Neutrophil (primary cell): ENCODE results near the gene BACH2.

ENCODE experiments used
- H3K27ac ChIP-seq: fragments of 200-600 bp; sonication (generic); 2 replicates; pipeline ENCODE4 v1.5.1; 2016; ENCODE audit warnings: mild to moderate bottlenecking, moderate library complexity
- H3K27me3 ChIP-seq: fragments of 200-600 bp; sonication (generic); 2 replicates; pipeline ENCODE4 v1.6.0; 2016; ENCODE audit warnings: mild to moderate bottlenecking
- H3K36me3 ChIP-seq: fragments of 200-600 bp; sonication (generic); 2 replicates; pipeline ENCODE4 v1.5.1; 2017
- H3K4me1 ChIP-seq, 2 experiments: fragments of 200-600 bp in 1 of 2; sonication (generic) in 1 of 2; 1 replicate in 1 of 2; 2 replicates in 1 of 2; pipeline versions ENCODE4 v1.5.1 to v1.6.1; 2013 to 2016; ENCODE audit warnings: low read depth in 1 of 2, low read length in 1 of 2, mild to moderate bottlenecking in 1 of 2, moderate library complexity in 1 of 2; ENCODE audit not compliant: control insufficient read depth in 1 of 2, insufficient read depth in 1 of 2
- H3K4me3 ChIP-seq, 2 experiments: fragments of 200-600 bp in 1 of 2; sonication (generic) in 1 of 2; 1 replicate in 1 of 2; 2 replicates in 1 of 2; pipeline ENCODE4 v1.5.1; 2013 to 2016; ENCODE audit warnings: low read depth in 1 of 2, low read length in 1 of 2, mild to moderate bottlenecking in 1 of 2, moderate library complexity in 1 of 2
- H3K9me3 ChIP-seq: fragments of 200-600 bp; sonication (generic); 2 replicates; pipeline ENCODE4 v1.5.1; 2016
- CTCF ChIP-seq: fragments of 200-600 bp; sonication (generic); IDR thresholded peaks from 2 replicates; pipeline ENCODE4 v1.5.1; 2016; ENCODE audit warnings: antibody characterized with exemption

The BACH2 gene

DNA sequence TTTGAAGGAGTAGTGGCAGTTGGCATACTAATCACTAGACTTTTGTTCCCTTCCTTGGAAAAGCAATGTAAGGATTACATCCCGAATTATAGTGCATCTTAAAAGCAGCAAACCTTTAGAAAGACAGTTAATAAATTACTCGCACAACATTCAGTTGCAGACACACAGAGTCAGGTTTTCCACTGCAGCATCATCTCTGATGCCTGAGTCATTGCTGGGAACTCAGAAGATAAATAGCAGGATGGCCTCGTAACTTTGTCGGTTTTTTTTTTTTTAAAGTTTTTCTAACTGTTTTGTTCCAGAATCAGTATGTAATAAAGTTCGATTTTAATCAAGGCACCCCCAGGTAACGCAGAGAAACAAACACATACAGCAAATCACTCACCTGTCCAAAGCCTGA lies 368.0 kb downstream of the BACH2 start:
- H3K27ac ChIP-seq, result no peak overlapping the region
- no peak for TF ChIP-seq CTCF
- H3K4me3 ChIP-seq, result no peak overlapping the region

DNA sequence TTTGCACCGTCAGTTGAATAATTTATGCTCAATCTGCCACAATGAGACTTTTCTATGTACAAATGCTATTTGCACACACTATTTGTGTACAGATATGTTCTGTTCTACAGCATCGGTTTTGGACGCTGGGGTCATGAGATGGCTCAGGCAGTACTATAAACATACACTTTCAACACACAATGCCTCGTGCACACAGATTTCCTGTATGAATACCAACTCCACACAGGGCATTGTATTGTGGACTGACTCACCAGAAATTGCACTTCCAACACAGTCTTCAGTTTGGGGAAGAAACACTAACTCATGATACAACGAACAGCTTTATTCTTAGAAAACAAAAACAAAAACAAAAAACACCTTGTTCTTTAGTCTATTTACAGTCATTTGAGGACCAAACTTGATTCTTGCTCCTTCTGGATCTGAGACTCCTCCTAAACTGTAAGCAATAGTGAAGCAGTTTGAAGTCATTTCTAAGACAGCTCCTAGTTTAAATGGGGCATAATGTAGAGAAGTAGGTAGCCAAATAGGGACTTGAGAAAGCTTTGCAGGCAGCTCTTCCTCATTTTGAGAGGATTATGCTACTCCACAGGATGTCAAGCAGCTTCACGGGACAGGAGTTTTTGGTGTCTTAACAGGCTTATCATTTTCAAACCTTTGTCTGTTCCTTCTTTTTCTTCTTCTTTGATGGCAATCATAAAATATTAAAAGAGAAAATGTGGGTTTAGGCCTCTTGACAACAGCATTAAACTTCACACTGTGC lies 368.7 kb downstream of the BACH2 start:
- no peak for TF ChIP-seq CTCF
- Histone ChIP-seq H3K9me3 (no peaks in the 10 kb centered on the region), H3K4me1 (peaks cover 0 to 4% of the 10 kb centered on the region in 2 experiments), H3K27ac (no peak overlapping the region), H3K36me3 (no peaks in the 10 kb centered on the region), H3K4me3 (no peak overlapping the region), H3K27me3 (no peaks in the 10 kb centered on the region)

More for the DNA sequence above, 368.0 kb downstream of the BACH2 start:
- H3K27me3 ChIP-seq, result no peaks in the 10 kb centered on the region
- no peaks in the 10 kb centered on the region for H3K36me3 ChIP-seq
- H3K4me1 ChIP-seq, result peaks cover 0 to 4% of the 10 kb centered on the region in 2 experiments
- H3K9me3 ChIP-seq, result no peaks in the 10 kb centered on the region

DNA sequence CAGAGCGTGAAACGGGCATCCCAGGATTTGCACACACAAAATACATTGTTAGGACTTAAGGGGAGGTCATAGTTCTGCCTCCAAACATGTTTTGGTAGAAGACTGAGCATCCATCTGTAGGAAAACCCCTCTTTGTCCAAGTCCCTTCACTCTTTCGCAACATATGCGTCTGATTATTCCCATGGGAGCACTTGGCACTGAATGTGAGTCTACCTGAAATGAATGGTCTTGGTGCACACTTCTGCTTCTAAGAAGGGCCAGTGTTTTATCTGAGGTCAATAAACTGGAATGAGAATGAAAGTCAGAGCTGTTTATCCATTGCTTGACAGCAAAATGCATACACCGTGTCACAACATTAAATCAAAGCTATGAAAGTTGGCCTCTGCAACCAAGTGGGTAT lies 369.4 kb downstream of the BACH2 start:
- H3K4me3 ChIP-seq, result no peak overlapping the region
- H3K36me3 ChIP-seq, result no peaks in the 10 kb centered on the region
- no peaks in the 10 kb centered on the region for H3K27me3 ChIP-seq
- H3K4me1 ChIP-seq, result peaks cover 0 to 4% of the 10 kb centered on the region in 2 experiments
- no peak overlapping the region for H3K27ac ChIP-seq
- H3K9me3 ChIP-seq, result no peaks in the 10 kb centered on the region
- TF ChIP-seq CTCF, result no peak

GRCh38 chr6:89925826-89926225 lies 370.8 kb downstream of the BACH2 start:
- Histone ChIP-seq H3K36me3 (no peaks in the 10 kb centered on the region), H3K4me1 (peaks cover 0 to 4% of the 10 kb centered on the region in 2 experiments), H3K9me3 (no peaks in the 10 kb centered on the region), H3K4me3 (no peak overlapping the region), H3K27me3 (no peaks in the 10 kb centered on the region), H3K27ac (no peak overlapping the region)
- TF ChIP-seq CTCF, result no peak

DNA sequence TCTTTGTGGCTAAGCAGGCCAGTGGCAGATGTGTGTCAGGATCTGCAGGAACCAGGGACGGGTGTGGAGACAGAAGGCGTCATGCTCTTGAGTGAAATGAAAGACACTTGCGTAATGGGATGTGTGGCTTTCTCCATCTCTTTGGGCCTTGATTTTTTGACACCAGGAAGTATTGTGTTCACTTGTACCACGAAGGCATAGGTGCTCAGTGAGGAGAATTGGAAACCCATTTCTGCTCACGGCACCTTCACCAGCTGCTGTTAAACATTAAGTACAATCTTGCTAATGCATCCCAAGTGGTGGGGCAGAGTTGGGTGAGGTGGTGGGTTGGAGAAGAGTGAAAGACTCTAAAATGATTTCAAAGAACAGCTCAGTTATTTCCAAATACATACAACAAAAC lies 372.4 kb downstream of the BACH2 start:
- TF ChIP-seq CTCF, result no peak
- H3K36me3 ChIP-seq, result no peaks in the 10 kb centered on the region
- H3K9me3 ChIP-seq, result no peaks in the 10 kb centered on the region
- peaks cover 0 to 4% of the 10 kb centered on the region in 2 experiments for H3K4me1 ChIP-seq
- H3K27me3 ChIP-seq, result no peaks in the 10 kb centered on the region
- H3K4me3 ChIP-seq, result no peak overlapping the region
- no peak overlapping the region for H3K27ac ChIP-seq
